ENCODE data around the gene MAPK8IP3. TPM values are rescaled to one million over a fixed set of nuclear protein-coding genes. Genes with fewer than 3 reads are reported as not detected.

The MAPK8IP3 gene, protein sequence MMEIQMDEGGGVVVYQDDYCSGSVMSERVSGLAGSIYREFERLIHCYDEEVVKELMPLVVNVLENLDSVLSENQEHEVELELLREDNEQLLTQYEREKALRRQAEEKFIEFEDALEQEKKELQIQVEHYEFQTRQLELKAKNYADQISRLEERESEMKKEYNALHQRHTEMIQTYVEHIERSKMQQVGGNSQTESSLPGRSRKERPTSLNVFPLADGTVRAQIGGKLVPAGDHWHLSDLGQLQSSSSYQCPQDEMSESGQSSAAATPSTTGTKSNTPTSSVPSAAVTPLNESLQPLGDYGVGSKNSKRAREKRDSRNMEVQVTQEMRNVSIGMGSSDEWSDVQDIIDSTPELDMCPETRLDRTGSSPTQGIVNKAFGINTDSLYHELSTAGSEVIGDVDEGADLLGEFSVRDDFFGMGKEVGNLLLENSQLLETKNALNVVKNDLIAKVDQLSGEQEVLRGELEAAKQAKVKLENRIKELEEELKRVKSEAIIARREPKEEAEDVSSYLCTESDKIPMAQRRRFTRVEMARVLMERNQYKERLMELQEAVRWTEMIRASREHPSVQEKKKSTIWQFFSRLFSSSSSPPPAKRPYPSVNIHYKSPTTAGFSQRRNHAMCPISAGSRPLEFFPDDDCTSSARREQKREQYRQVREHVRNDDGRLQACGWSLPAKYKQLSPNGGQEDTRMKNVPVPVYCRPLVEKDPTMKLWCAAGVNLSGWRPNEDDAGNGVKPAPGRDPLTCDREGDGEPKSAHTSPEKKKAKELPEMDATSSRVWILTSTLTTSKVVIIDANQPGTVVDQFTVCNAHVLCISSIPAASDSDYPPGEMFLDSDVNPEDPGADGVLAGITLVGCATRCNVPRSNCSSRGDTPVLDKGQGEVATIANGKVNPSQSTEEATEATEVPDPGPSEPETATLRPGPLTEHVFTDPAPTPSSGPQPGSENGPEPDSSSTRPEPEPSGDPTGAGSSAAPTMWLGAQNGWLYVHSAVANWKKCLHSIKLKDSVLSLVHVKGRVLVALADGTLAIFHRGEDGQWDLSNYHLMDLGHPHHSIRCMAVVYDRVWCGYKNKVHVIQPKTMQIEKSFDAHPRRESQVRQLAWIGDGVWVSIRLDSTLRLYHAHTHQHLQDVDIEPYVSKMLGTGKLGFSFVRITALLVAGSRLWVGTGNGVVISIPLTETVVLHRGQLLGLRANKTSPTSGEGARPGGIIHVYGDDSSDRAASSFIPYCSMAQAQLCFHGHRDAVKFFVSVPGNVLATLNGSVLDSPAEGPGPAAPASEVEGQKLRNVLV (N-terminal part only)
- 18.8 and 31.3 TPM in 2 replicates for total RNA-seq

DNA sequence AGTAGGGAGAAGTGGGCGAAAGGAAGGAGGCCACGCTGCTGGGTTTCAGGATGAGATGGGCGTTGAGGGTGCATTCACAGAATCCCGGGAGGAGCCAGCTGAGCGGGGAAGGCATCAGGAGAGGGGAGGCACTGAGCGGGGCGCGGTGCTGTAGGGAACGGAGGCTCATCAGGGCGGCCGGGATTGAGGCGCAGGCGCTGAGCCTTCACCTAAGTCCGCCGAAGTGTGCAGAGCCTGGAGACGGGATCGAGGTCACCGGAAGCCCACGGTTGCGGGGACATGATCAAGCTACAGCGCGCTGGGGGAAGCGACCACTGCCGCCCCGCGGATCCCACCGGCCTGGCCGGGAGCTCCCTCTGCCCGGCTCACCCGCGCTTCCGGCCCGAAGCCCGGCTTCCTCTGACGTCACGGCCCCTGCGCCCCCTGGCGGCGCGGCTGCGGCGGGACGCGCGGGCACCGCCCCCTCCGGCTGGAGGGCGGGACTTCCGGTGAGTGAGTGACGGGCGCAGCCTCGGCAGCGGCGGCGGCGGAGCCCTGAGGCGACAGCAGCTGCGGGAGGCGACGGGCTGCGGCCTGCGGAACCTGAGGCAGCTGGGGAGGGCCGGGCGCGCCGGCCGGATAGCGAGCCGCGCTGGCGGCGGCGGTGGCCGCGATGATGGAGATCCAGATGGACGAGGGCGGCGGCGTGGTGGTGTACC, at the start of gene MAPK8IP3:
TSS of gene MAPK8IP3 (plus strand) at position 508 of the 698 bp plus-strand sequence. CDS start at position 653, 145 bp downstream.

DNA sequence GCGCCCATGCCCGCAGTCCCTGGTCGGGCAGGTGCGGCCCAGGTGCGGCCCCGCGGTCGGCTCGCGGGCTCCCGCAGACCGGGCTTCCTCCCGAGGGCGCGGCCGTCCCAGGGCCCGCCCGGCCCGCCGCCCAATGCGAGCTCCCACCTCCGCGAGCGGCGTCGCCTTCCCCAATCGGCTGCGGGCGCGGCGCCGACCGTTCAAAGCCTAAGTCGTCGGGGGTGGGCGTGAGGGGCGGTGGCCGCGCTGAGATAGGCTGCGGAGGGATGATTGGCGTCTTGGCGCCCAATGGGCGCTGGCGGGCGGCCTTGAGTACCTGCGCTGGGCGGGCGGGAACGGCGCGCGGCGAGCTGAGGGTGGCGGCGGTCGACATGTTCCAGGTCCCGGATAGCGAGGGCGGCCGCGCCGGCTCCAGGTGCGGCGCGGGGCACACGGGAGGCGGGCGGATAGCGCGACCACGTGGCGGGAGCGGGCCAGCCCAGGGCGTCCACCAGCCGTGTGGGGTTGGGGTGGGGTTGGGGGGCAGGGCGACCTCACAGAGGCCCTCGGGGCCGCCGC, 28.0 kb upstream of the MAPK8IP3 start, which contains the start of gene JPT2:
TSS of gene JPT2 (plus strand) at position 338 of the 558 bp plus-strand sequence. CDS start at position 372, 34 bp downstream.

DNA sequence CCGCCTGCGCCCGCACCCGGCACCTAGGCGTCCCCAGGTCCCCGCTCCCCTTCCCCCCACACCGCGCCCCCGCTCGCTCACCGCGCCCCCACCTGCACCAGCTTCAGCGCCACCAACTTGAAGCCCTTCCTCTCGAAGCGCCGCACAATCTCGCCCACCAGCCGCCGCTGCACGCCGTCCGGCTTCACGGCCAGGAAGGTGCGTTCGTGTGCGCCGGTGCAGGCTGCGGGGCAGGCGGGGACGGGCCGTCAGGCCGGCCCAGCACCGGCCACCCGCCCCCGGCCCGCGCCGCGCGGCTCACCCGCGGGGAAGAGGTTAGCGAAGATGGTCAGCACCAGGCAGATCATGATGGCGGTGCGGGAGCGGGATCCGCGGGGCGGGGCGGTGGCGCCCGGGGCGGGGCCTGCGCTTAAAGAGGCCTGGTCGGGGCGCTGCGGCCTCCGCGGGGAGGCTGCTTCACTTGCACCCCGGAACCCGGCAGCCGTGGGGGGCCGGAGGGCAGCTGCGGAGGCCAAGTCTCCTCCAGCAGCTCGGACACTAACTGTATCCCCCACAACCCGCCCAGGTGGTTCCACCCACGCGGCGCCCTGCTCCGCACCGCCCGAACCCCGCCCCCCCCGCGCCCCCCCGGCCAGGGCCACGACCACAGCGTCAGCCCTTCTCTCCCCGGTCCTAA, 65.3 kb downstream of the MAPK8IP3 start, which contains the start of gene NME3:
TSS of gene NME3 (minus strand) at position 356 of the 676 bp plus-strand sequence. CDS start at position 347, 9 bp downstream.

DNA sequence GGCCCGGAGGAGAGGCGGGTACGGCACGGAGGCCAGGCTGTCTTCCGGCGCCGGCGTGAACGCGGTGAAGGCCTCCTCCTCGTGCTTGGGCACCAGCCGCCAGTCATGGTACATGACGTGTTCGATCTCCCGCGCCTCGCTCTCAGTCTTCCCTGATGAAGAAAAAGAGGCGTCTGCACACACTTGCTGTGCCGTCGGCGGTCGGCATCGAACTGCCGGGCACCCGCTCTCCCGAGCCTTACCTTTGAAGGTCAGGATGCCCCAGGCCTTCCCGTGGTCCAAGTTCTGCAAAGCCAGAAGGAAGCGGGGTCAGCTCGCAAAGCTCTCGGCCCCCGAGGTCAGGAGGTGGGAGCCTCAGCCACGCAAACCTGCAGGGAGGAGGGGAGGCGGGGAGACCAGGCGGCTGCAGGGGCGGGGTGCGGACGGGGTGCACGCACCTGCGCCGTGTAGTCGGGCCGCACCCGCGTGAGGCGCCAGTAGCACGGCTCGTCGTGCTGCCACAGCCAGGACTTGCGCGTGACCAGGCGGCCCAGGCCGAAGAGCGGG, 66.4 kb downstream of the MAPK8IP3 start, which contains the start of gene EME2:
TSS of gene EME2 (plus strand) at position 449 of the 546 bp plus-strand sequence. CDS start 418 bp downstream, outside the sequence.

DNA sequence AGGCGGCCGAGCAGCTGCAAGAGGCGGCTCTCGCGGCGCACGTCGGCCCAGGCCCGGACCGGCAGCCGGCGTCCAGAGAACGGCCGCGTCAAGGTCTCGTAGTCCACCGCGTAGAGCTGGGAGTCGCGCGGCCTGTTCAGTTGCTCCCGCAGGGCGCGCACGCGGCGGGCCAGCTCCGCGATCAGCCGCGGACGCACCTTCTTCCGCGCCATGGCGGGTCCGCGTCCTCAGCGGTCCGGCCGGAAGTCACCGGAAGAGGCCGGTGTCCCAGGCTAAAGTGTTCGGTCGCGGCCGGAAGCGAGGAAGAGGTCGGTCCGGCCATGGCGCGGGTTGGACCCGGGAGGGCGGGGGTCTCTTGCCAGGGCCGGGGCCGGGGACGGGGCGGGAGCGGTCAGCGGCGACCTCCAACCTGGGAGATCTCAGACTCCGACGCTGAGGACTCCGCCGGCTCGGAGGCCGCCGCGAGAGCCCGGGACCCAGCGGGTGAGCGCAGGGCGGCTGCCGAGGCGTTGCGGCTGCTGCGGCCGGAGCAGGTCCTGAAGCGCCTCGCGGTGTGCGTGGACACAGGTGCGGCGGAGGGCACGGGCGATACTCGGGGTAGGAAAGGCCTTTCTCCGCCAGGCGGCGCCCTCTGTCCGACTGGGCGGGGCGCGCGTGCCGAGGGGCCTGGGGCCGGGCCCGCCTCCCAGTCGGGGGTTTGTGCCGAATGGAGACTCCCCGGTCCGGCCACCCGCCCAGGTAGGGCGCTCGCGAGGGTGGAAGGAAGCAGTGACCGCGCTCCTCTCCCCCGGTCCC, 67.1 kb downstream of the MAPK8IP3 start, which contains the start of gene MRPS34:
TSS of gene MRPS34 (minus strand) at position 227 of the 795 bp plus-strand sequence. CDS start at position 212, 15 bp downstream.

DNA sequence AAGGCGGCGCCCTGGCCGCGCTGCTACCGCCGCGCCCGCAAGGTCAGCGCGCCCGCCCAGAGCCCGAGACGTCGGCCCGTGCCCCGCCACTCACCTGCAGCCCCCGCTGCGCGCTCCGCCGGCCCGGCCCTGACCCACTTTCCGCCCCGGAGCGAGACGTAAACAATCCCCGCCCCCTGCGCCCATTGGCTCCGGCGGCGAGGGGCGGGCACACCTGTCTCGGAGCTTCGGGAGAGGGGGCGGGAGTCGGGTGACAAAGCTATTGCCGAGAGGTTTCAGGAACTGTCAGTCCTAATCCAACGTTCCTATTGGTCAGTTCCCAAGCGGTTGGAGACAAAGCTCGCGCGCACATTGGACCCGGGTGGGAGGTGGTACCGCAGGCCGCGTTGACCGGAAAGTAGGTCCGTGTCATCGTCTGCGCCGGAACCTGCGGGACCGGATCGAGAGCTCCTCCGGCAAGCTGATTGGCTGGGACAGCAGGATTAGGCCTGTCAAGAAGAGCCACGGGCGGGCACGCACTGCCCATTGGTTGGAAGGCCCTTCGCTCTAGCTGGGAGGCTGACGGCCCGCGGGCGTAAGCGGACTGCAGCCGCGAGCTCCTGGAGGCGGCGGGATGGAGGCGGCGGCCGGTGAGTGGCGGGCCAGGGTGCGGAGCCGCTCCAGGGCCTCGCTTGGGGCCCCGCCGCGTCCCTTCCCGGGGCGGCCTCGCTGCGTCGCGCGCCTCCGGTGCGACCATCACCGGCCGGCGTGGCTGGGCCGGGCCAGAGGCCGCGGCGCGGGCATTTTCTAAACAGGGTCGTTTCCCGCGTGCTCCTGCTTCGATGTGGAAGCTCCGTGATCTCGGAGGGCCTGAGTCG, 76.6 kb downstream of the MAPK8IP3 start, which contains the start of the genes NUBP2 and SPSB3:
TSS of gene NUBP2 (plus strand) at position 553 of the 857 bp plus-strand sequence. CDS start at position 614, 61 bp downstream.
TSS of gene SPSB3 (minus strand) at position 164 of the 857 bp plus-strand sequence. CDS start 1,088 bp downstream, outside the sequence.

DNA sequence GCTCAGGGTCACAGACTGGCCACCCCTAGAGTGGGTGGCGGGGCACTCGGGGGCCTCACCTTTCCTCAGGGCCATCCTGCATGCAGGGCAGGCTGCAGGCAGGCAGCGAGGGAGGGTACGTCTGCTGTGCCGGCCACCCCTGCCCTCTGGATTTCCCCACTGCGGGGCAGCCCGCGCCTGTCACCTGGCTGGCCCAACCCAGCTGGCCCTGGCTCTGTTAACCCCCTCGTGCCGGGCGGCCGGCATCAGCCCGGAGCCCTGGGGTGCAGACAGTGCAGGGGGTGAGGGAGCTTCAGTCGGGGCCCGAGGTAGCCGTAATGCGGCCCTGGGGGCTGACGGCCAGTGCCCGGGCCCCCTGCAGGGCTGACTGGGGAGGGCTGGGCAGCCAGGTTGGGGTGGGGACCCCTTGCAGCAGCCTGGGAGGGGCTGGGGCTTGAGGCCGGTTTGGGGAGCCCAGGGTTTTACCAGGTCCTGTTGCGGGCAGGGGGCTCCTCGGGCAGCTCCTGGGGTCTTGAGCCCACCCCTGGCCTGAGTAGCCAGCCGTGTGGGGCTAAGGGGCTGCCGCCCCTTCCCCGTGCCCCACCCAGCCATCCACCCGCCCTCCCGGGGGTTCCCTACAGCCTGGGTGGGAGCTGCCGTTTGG, 87.7 kb downstream of the MAPK8IP3 start, which contains the start of gene IGFALS:
TSS of gene IGFALS (minus strand) at position 128 of the 643 bp plus-strand sequence. CDS start at position 75, 53 bp downstream.

Other genes with a start within 250 kb of the MAPK8IP3 start
- gene CLCN7, start 231.2 kb upstream of the MAPK8IP3 start, total RNA-seq, result 61.9 and 142 TPM in 2 replicates
- not detected in 2 replicates for gene PTX4, start 217.3 kb upstream of the MAPK8IP3 start, total RNA-seq
- 8.5 and 14.7 TPM in 2 replicates for gene TELO2, start 212.8 kb upstream of the MAPK8IP3 start, total RNA-seq
- under 0.01 and 0.28 TPM in 2 replicates for gene TMEM204, start 172.5 kb upstream of the MAPK8IP3 start, total RNA-seq
- gene IFT140, start 94.1 kb upstream of the MAPK8IP3 start, total RNA-seq, result 10.6 and 19.1 TPM in 2 replicates
- 5.1 and 14.0 TPM in 2 replicates for gene CRAMP1, start 93.8 kb upstream of the MAPK8IP3 start, total RNA-seq
- gene JPT2, start 27.9 kb upstream of the MAPK8IP3 start, total RNA-seq, result 55.7 and 84.5 TPM in 2 replicates
- 29.6 and 59.5 TPM in 2 replicates for gene NME3, start 65.3 kb downstream of the MAPK8IP3 start, total RNA-seq
- 8.9 and 14.9 TPM in 2 replicates for gene EME2, start 66.6 kb downstream of the MAPK8IP3 start, total RNA-seq
- 50.8 and 76.9 TPM in 2 replicates for gene MRPS34, start 66.9 kb downstream of the MAPK8IP3 start, total RNA-seq
- 35.5 TPM in 2 replicates for gene SPSB3, start 76.4 kb downstream of the MAPK8IP3 start, total RNA-seq
- 48.6 and 66.3 TPM in 2 replicates for gene NUBP2, start 76.8 kb downstream of the MAPK8IP3 start, total RNA-seq
- under 0.01 TPM in 1 of 2 replicates, not detected in the other for gene IGFALS, start 87.5 kb downstream of the MAPK8IP3 start, total RNA-seq
- 56.7 and 77.9 TPM in 2 replicates for gene HAGH, start 120.6 kb downstream of the MAPK8IP3 start, total RNA-seq
- 83.4 and 95.7 TPM in 2 replicates for gene FAHD1, start 121.0 kb downstream of the MAPK8IP3 start, total RNA-seq
- 0.07 TPM in 1 of 2 replicates, not detected in the other for gene MEIOB, start 166.0 kb downstream of the MAPK8IP3 start, total RNA-seq
- gene HS3ST6, start 212.2 kb downstream of the MAPK8IP3 start, total RNA-seq, result 0.34 and 0.50 TPM in 2 replicates
- gene MSRB1, start 237.0 kb downstream of the MAPK8IP3 start, total RNA-seq, result 6.8 and 7.3 TPM in 2 replicates
- gene RPL3L, start 248.5 kb downstream of the MAPK8IP3 start, total RNA-seq, result under 0.01 TPM in 1 of 2 replicates, not detected in the other

Measured in nasal cavity respiratory epithelium epithelial cell of viscerocranial mucosa (primary cell).